SK-N-MC (cell line): ENCODE results near the gene ITPRIPL2.

Experiments
- EZH2 ChIP-seq: fragments of 200-600 bp; sonication (generic); IDR thresholded peaks from one replicate; pipeline ENCODE4 v1.6.1; 2017; ENCODE audit warnings: antibody characterized with exemption
- FOXP2 ChIP-seq: optimal IDR thresholded peaks from 2 replicates; pipeline ENCODE3; 2011; ENCODE audit warnings: mild to moderate bottlenecking, moderate library complexity; ENCODE audit not compliant: insufficient read depth; ENCODE audit errors: extremely low read length, control extremely low read depth
- POLR2AphosphoS5 ChIP-seq: IDR thresholded peaks from 2 replicates; pipeline ENCODE4 v1.6.1; 2012; ENCODE audit warnings: mild to moderate bottlenecking, low read depth, low read length, borderline replicate concordance

DNA sequence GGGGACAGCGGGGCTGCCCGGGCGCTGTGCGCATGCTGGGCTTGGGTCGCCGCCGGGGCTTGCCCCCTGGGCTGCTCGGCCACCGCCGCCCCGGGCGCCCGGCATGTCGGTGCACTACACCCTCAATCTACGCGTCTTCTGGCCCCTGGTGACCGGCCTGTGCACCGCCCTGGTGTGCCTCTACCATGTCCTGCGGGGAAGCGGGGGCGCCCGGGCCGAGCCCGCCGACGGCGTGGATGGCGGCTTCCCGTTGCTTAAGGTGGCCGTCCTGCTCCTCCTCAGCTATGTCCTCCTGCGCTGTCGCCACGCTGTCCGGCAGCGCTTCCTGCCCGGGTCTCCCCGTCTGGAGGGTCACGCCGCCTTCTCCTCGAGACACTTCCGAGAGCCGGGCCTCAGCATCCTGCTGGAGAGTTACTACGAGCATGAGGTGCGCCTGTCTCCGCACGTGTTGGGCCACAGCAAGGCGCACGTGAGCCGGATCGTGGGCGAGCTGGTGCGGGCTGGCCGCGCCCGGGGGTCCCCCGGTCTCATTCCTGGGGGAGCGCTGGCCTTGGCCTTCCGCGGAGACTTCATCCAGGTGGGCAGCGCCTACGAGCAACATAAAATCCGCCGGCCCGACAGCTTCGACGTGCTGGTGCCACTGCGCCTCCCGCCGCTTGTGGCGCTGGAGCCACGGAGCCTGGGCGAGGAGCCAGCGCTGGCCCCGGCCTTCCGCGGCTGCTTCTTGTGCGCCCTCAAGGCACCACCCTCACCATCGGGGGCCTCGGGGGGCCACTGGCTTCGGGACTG is 789 bp downstream of the ITPRIPL2 start:
- TF ChIP-seq EZH2: no peak
- TF ChIP-seq POLR2AphosphoS5: no peak
- TF ChIP-seq FOXP2: no peak
